Small intestine (tissue), 7 donors: ENCODE data around the gene ROPN1L. TPM values are rescaled to one million over a fixed set of nuclear protein-coding genes. Genes with fewer than 3 reads are reported as not detected.
A peak's percentile ranks its signal among the peaks of the same experiment; 100 is the strongest.

ENCODE experiments used
- DNase-seq, 2 donors: peaks; one replicate each; pipeline versions ENCODE4 v3.0.0 to v3.0.0-alpha.2; 2013
- FAIRE-seq: peaks from 2 replicates; lab custom pipeline; 2012; peaks lifted over from hg19 to GRCh38; lab: Jason Lieb, UNC
- H3K27ac ChIP-seq, 3 donors: one replicate each; pipeline ENCODE4 v1.5.1; 2013; ENCODE audit warnings: low read length in 2 of 3, mild to moderate bottlenecking in 2 of 3, control low read depth in 1 of 3, inconsistent platforms in 1 of 3, low read depth in 1 of 3, moderate library complexity in 1 of 3
- H3K27me3 ChIP-seq, 3 donors: one replicate each; pipeline ENCODE4 v1.6.1; 2013; ENCODE audit warnings: low read length in 3 of 3, inconsistent platforms in 1 of 3; ENCODE audit not compliant: control insufficient read depth in 3 of 3, insufficient read depth in 3 of 3
- H3K36me3 ChIP-seq, 3 donors: one replicate each; pipeline ENCODE4 v1.6.1; 2013; ENCODE audit warnings: low read length in 3 of 3, inconsistent platforms in 1 of 3, low read depth in 1 of 3, mild to moderate bottlenecking in 1 of 3, moderate library complexity in 1 of 3; ENCODE audit not compliant: control insufficient read depth in 3 of 3, insufficient read depth in 2 of 3
- H3K4me1 ChIP-seq, 3 donors: one replicate each; pipeline ENCODE4 v1.6.1; 2013; ENCODE audit warnings: low read length in 2 of 3, inconsistent platforms in 1 of 3, low read depth in 1 of 3, mild to moderate bottlenecking in 1 of 3, moderate library complexity in 1 of 3; ENCODE audit not compliant: control insufficient read depth in 3 of 3, insufficient read depth in 2 of 3
- H3K4me3 ChIP-seq, 3 donors: one replicate each; pipeline ENCODE4 v1.5.1; 2013; ENCODE audit warnings: low read length in 3 of 3, control low read depth in 1 of 3, inconsistent platforms in 1 of 3, low read depth in 1 of 3, mild to moderate bottlenecking in 1 of 3, moderate library complexity in 1 of 3
- H3K9me3 ChIP-seq, 2 donors: one replicate each; pipeline ENCODE4 v1.6.1; 2013; ENCODE audit warnings: low read depth in 1 of 2, low read length in 1 of 2; ENCODE audit not compliant: control insufficient read depth in 2 of 2, insufficient read depth in 1 of 2
- WGBS, 3 donors: extraction: QIAGEN DNeasy Blood & Tissue Kit; methylation state at CpG; one replicate each; pipeline ENCODE4 v1.1.7; 2013; 5-methylcytosine and 5-hydroxymethylcytosine counted together
- polyA plus RNA-seq, 4 donors: library from polyadenylated mRNA; stranded (reverse) in 3 of 4; unstranded in 1 of 4; fragments of 200-250 nt in 3 of 4; fragments of 120-200 nt in 1 of 4; gene quantifications; one replicate each; pipeline versions ENCODE4 v1.2.1 to v1.2.3, GENCODE V29; 2013
- donor health status: healthy with polysubstance abuse.
- donor health status: control.
- donor health status: control.
- donor health status: Bipolar disorder and iron deficiency.
- donor health status: healthy.

ROPN1L gene
- polyA plus RNA-seq, 4 donors: 0.07 to 0.76 TPM; not detected in 2

GRCh38 chr5:10421896-10422691 lies 19.6 kb upstream of the ROPN1L start:
- H3K27me3 ChIP-seq: no peaks in the 10 kb centered on the region
- DNase-seq (no peak), FAIRE-seq (no peak)
- no peak overlapping the region for H3K4me3 ChIP-seq
- H3K27ac ChIP-seq: no peak overlapping the region
- peaks cover 15 to 28% (median 22%) of the 10 kb centered on the region in 3 donors for H3K36me3 ChIP-seq
- H3K9me3 ChIP-seq: no peaks in the 10 kb centered on the region
- WGBS, 3 donors: 78 to 91% (median 89%) methylated on average over 12 of the region's 12 CpGs
- H3K4me1 ChIP-seq: no peaks in the 10 kb centered on the region

- peaks cover 20 to 34% (median 21%) of the 10 kb centered on the region in 3 donors for H3K36me3 ChIP-seq
- H3K4me1 ChIP-seq: no peaks in the 10 kb centered on the region
- DNase-seq (no peak), FAIRE-seq (no peak)
- no peaks in the 10 kb centered on the region for H3K9me3 ChIP-seq
- no peak overlapping the region for H3K4me3 ChIP-seq
- no peaks in the 10 kb centered on the region for H3K27me3 ChIP-seq
- no peak overlapping the region for H3K27ac ChIP-seq
- 71 to 89% (median 85%) methylated on average over 2 of the region's 2 CpGs for WGBS, 3 donors
These were observed 18.7 kb upstream of the ROPN1L start for GRCh38 chr5:10423022-10423421.

- Histone ChIP-seq H3K27me3 (no peaks in the 10 kb centered on the region), H3K9me3 (no peaks in the 10 kb centered on the region), H3K4me1 (no peaks in the 10 kb centered on the region), H3K36me3 (peaks cover 15 to 32% (median 21%) of the 10 kb centered on the region in 3 donors), H3K27ac (no peak overlapping the region), H3K4me3 (no peak overlapping the region)
- DNase-seq (peak; percentile 16 to 19), FAIRE-seq (no peak)
- 78 to 79% (median 79%) methylated on average over 6 of the region's 6 CpGs for WGBS, 3 donors
These were observed 17.5 kb upstream of the ROPN1L start for GRCh38 chr5:10424124-10424731.

GRCh38 chr5:10427201-10427600 lies 14.5 kb upstream of the ROPN1L start:
- WGBS, 3 donors: 93 to 98% (median 97%) methylated on average over 2 of the region's 2 CpGs
- DNase-seq: no peak
- no peak for FAIRE-seq
- Histone ChIP-seq H3K4me3 (no peak overlapping the region), H3K9me3 (no peaks in the 10 kb centered on the region), H3K36me3 (peaks cover 12 to 27% (median 17%) of the 10 kb centered on the region in 3 donors), H3K27me3 (no peaks in the 10 kb centered on the region), H3K4me1 (peaks cover 0 to 5% (median 0%) of the 10 kb centered on the region in 3 donors), H3K27ac (no peak overlapping the region)

GRCh38 chr5:10427978-10428377 lies 13.7 kb upstream of the ROPN1L start:
- 92 to 100% (median 100%) methylated on average over 2 of the region's 2 CpGs for WGBS, 3 donors
- H3K4me3 ChIP-seq: no peak overlapping the region
- H3K27me3 ChIP-seq: no peaks in the 10 kb centered on the region
- H3K9me3 ChIP-seq: no peaks in the 10 kb centered on the region
- H3K4me1 ChIP-seq: peaks cover 0 to 5% (median 0%) of the 10 kb centered on the region in 3 donors
- peaks cover 12 to 27% (median 23%) of the 10 kb centered on the region in 3 donors for H3K36me3 ChIP-seq
- DNase-seq (no peak), FAIRE-seq (no peak)
- no peak overlapping the region for H3K27ac ChIP-seq

GRCh38 chr5:10431415-10431814 lies 10.3 kb upstream of the ROPN1L start:
- H3K27me3 ChIP-seq: no peaks in the 10 kb centered on the region
- peaks cover 10 to 36% (median 30%) of the 10 kb centered on the region in 3 donors for H3K36me3 ChIP-seq
- FAIRE-seq (no peak), DNase-seq (peak in 1 of 2 donors; percentile 58)
- peaks cover 0 to 5% (median 0%) of the 10 kb centered on the region in 3 donors for H3K4me1 ChIP-seq
- no peaks in the 10 kb centered on the region for H3K9me3 ChIP-seq
- no peak overlapping the region for H3K27ac ChIP-seq
- H3K4me3 ChIP-seq: no peak overlapping the region
- 44 to 68% (median 67%) methylated on average over 1 of the region's 1 CpG for WGBS, 3 donors

GRCh38 chr5:10432059-10433008 lies 9.3 kb upstream of the ROPN1L start:
- H3K27me3 ChIP-seq: no peaks in the 10 kb centered on the region
- H3K27ac ChIP-seq: no peak overlapping the region
- peaks cover 0 to 5% (median 0%) of the 10 kb centered on the region in 3 donors for H3K4me1 ChIP-seq
- WGBS, 3 donors: 88 to 95% (median 92%) methylated on average over 8 of the region's 8 CpGs
- no peak for DNase-seq
- H3K4me3 ChIP-seq: no peak overlapping the region
- no peak for FAIRE-seq
- no peaks in the 10 kb centered on the region for H3K9me3 ChIP-seq
- H3K36me3 ChIP-seq: peaks cover 7 to 36% (median 25%) of the 10 kb centered on the region in 3 donors

- H3K4me3 ChIP-seq: no peak overlapping the region
- H3K27ac ChIP-seq: no peak overlapping the region
- H3K36me3 ChIP-seq: peaks cover 2 to 27% (median 18%) of the 10 kb centered on the region in 3 donors
- DNase-seq (no peak), FAIRE-seq (no peak)
- no peaks in the 10 kb centered on the region for H3K27me3 ChIP-seq
- 69 to 86% (median 74%) methylated on average over 5 of the region's 5 CpGs for WGBS, 3 donors
- peaks cover 0 to 5% (median 0%) of the 10 kb centered on the region in 3 donors for H3K4me1 ChIP-seq
- no peaks in the 10 kb centered on the region for H3K9me3 ChIP-seq
These were observed 7.3 kb upstream of the ROPN1L start for GRCh38 chr5:10434392-10434791.
